ENCODE measurements around the gene NPAS4. TPM values are rescaled to one million over a fixed set of nuclear protein-coding genes. Genes with fewer than 3 reads are reported as not detected.
A peak's percentile ranks its signal among the peaks of the same experiment; 100 is the strongest.

The NPAS4 gene
- total and polyA plus RNA-seq, 2 of the 4 experiments (the other 2 are of a cell fraction) = under 0.01 to 0.77 TPM

GRCh38 chr11:66438504-66439466, 17.9 kb downstream of the NPAS4 start, which contains the start of gene MRPL11:
Gene MRPL11 (minus strand): TSS chr11:66438848. CDS start chr11:66438754, 94 bp downstream.
- peak within 1 kb of the TSS; percentile 97 for H2BK5ac ChIP-seq (ENCODE audit: low read depth, low read length, poor library complexity, severe bottlenecking)
- BruUV-seq (replicated peaks) = no TSS peak
- peak within 1 kb of the TSS; percentile 77 for H3K4me3 ChIP-seq (ENCODE audit: insufficient read depth, low read depth, low read length)
- H3K4ac ChIP-seq (ENCODE audit: low read depth, low read length) = peak within 1 kb of the TSS; percentile 93
- peak within 1 kb of the TSS; percentile 50 for H2AK5ac ChIP-seq (ENCODE audit: low read depth, low read length)
- H3K9me3 ChIP-seq (ENCODE audit: control insufficient read depth, insufficient read depth, low read length) = peaks cover 5% of the 10 kb centered on the region
- peak within 1 kb of the TSS; percentile 90 for H3K14ac ChIP-seq (replicated peaks; ENCODE audit: low read depth, low read length)
- CTCF ChIA-PET = interaction anchor here (0.6 to 1.8 kb wide), 12 partner anchors 8 to 239 kb away, joined by 3 to 8 read pairs (median 4); partner anchors contain the start of genes DPP3, PELI3 and RBM4B
- H3K23ac ChIP-seq (ENCODE audit: low read depth, low read length) = peak within 1 kb of the TSS; percentile 79
- in situ Hi-C loops (cut with MboI; ENCODE audit: low sequenced_read_pairs) (no loop called here), intact Hi-C loops (cut with micrococcal nuclease) (loop anchor here (2.0 kb wide), 2 partner anchors 30 to 42 kb away; partner anchors contain the start of gene DPP3), dilution Hi-C loops (cut with HindIII; ENCODE audit: low sequenced_read_pairs, unreplicated experiment) (no loop called here)
- H3K27me3 ChIP-seq (ENCODE audit: control insufficient read depth, insufficient read depth, low read length) = no peaks in the 10 kb centered on the region
- peak within 1 kb of the TSS; percentile 77 for H3K18ac ChIP-seq (ENCODE audit: low read depth, low read length)
- peak within 1 kb of the TSS; percentile 91 for H2BK20ac ChIP-seq (ENCODE audit: low read depth, low read length)
- DNase-seq (peak; percentile 93), ATAC-seq (ENCODE audit: low read depth) (peak; percentile 99)
- peaks cover 7 to 18% of the 10 kb centered on the region in 2 experiments for H3K79me1 ChIP-seq (ENCODE audit: low read depth in 1 of 2, low read length in 2 of 2)
- peak within 1 kb of the TSS; percentile 97 for H3K4me2 ChIP-seq (ENCODE audit: low read depth, low read length)
- H4K5ac ChIP-seq (ENCODE audit: low read depth, low read length) = peak within 1 kb of the TSS; percentile 74
- peak within 1 kb of the TSS; percentile 90 for H2AK9ac ChIP-seq (replicated peaks; ENCODE audit: low read depth, low read length, poor library complexity)
- peak within 1 kb of the TSS; percentile 97 for H2AFZ ChIP-seq (replicated peaks; ENCODE audit: low read length, poor library complexity)
- H3K27ac ChIP-seq (ENCODE audit: insufficient read depth, low read length) = peak within 1 kb of the TSS; percentile 81
- H4K8ac ChIP-seq (ENCODE audit: low read depth in 2 of 2, low read length in 2 of 2) = peak within 1 kb of the TSS; percentile 63 to 100
- H3K56ac ChIP-seq (ENCODE audit: extremely low read depth, insufficient read depth, low read length) = peak within 1 kb of the TSS; percentile 89
- H3K36me3 ChIP-seq (ENCODE audit: control insufficient read depth, insufficient read depth, low read length) = peaks cover 11% of the 10 kb centered on the region; the same call in 1 of the 2 replicates
- H3K9me1 ChIP-seq (ENCODE audit: insufficient read depth, low read length) = 0 out of 2 replicates have a peak, but pooled peaks cover 8% of the 10 kb centered on the region
- H2BK120ac ChIP-seq (ENCODE audit: low read depth, low read length) = peak within 1 kb of the TSS; percentile 93
- POLR2A ChIA-PET (ENCODE audit: unreplicated experiment) = interaction anchor here (0.5 to 0.6 kb wide), 2 partner anchors 583 to 1031 kb away, joined by 3 read pairs; no protein-coding TSS in a partner anchor
- peak within 1 kb of the TSS; percentile 68 for H3K9ac ChIP-seq (ENCODE audit: low read depth, low read length)
- peaks cover 8% of the 10 kb centered on the region for H3K4me1 ChIP-seq (ENCODE audit: control insufficient read depth, insufficient read depth, low read length)
- H4K91ac ChIP-seq (ENCODE audit: insufficient read depth, low read depth, low read length) = peak within 1 kb of the TSS; percentile 90
- H4K20me1 ChIP-seq (ENCODE audit: insufficient read depth, low read length) = 0 out of 2 replicates have a peak, but pooled peaks cover 2% of the 10 kb centered on the region
- 7% methylated on average over 14 of the region's 45 CpGs; no CpG with 5 or more reads in 1 of the 2 experiments for WGBS, 2 experiments (ENCODE audit: extremely low coverage in 2 of 2, insufficient read length in 1 of 2)
- H2BK15ac ChIP-seq (ENCODE audit: low read depth, low read length) = peak within 1 kb of the TSS; percentile 80; the same call in 2 of the 3 replicates
- peak; percentile 55 for TF ChIP-seq RAD21 (IDR thresholded peaks at IDR 0.05; ENCODE audit: low read length)
- no peak for TF ChIP-seq POLR2A (IDR thresholded peaks at IDR 0.05; ENCODE audit: low read depth, low read length)
- TF ChIP-seq, protein P1, sequence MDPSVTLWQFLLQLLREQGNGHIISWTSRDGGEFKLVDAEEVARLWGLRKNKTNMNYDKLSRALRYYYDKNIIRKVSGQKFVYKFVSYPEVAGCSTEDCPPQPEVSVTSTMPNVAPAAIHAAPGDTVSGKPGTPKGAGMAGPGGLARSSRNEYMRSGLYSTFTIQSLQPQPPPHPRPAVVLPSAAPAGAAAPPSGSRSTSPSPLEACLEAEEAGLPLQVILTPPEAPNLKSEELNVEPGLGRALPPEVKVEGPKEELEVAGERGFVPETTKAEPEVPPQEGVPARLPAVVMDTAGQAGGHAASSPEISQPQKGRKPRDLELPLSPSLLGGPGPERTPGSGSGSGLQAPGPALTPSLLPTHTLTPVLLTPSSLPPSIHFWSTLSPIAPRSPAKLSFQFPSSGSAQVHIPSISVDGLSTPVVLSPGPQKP (IDR thresholded peaks at IDR 0.05; ENCODE audit: borderline replicate concordance, low read depth, low read length) = no peak
- TF ChIP-seq SMC3 (IDR thresholded peaks at IDR 0.05; ENCODE audit: low read depth, low read length) = peak; percentile 37
- TF ChIP-seq RCOR1 (IDR thresholded peaks at IDR 0.05; ENCODE audit: insufficient replicate concordance, low read length) = no peak
- TF ChIP-seq CEBPB (IDR thresholded peaks at IDR 0.05; ENCODE audit: low read depth, low read length) = no peak
- no peak for TF ChIP-seq BHLHE40 (IDR thresholded peaks at IDR 0.05; ENCODE audit: low read depth, low read length)
- TF ChIP-seq NFE2L2 (IDR thresholded peaks at IDR 0.05; ENCODE audit: low read depth, low read length) = no peak
- TF ChIP-seq MXI1 (IDR thresholded peaks at IDR 0.05; ENCODE audit: borderline replicate concordance, low read depth, low read length) = peak; percentile 27; the same call in 1 of the 2 replicates
- TF ChIP-seq CHD1 (IDR thresholded peaks at IDR 0.05; ENCODE audit: low read depth, low read length) = no peak
- TF ChIP-seq MAFK (IDR thresholded peaks at IDR 0.05; ENCODE audit: low read depth, low read length) = no peak
- TF ChIP-seq CTCF (conservative IDR thresholded peaks at IDR 0.05; ENCODE audit: low read depth, low read length) = peak; percentile 87
